A549 (cell line): Measurements from ENCODE around the gene VSNL1. TPM values are rescaled to one million over a fixed set of nuclear protein-coding genes. Genes with fewer than 3 reads are reported as not detected.

Experiments
- ATAC-seq, 2 experiments: fragments of 200-7000 bp in 1 of 2; fragments of >200 bp in 1 of 2; cut with Nextera tagmentation in 1 of 2; cut with Tn5 transposase in 1 of 2; 3 replicates each; pipeline versions ENCODE4 v1.8.0 to v1.9.1; 2018 to 2020; ENCODE audit warnings: mild to moderate bottlenecking in 1 of 2, moderate library complexity in 1 of 2
- CTCF ChIA-PET: fragments of 300-600 bp; sonication (Branson Sonifier 250); formaldehyde crosslinking; extraction: SDS; loops from one replicate; lab custom pipeline; 2021; ENCODE audit warnings: antibody characterized with exemption, inconsistent platforms; lab: Yijun Ruan, JAX
- POLR2A ChIA-PET: fragments of 350-600 bp; formaldehyde crosslinking; extraction: SDS; loops from one replicate; lab custom pipeline; 2021; ENCODE audit warnings: antibody characterized with exemption, inconsistent platforms; lab: Yijun Ruan, JAX
- DNase-seq, 2 experiments: peaks; one replicate each; pipeline versions ENCODE4 v3.0.0 to v3.0.0-alpha.2; 2011 to 2016; ENCODE audit warnings: low read depth in 1 of 2, low spot score in 1 of 2
- FAIRE-seq: peaks from 2 replicates; lab custom pipeline; 2011; peaks lifted over from hg19 to GRCh38; lab: Jason Lieb, UNC
- H3K27ac ChIP-seq, 2 experiments: fragments of >200 bp; sonication (Bioruptor Twin); formaldehyde crosslinking; 3 replicates each; pipeline ENCODE4 v1.5.1; 2016 to 2017
- H3K4me1 ChIP-seq: fragments of >200 bp; sonication (Bioruptor Twin); formaldehyde crosslinking; 3 replicates; pipeline ENCODE4 v1.6.1; 2016
- H3K4me2 ChIP-seq: fragments of >200 bp; sonication (Bioruptor Twin); formaldehyde crosslinking; 3 replicates; pipeline ENCODE4 v1.6.1; 2016
- H3K4me3 ChIP-seq: fragments of >200 bp; sonication (Bioruptor Twin); formaldehyde crosslinking; 3 replicates; pipeline ENCODE4 v1.5.1; 2016
- H3K9me3 ChIP-seq: fragments of >200 bp; sonication (Bioruptor Twin); formaldehyde crosslinking; 3 replicates; pipeline ENCODE4 v1.6.1; 2016
- BHLHE40 ChIP-seq: IDR thresholded peaks from 2 replicates; pipeline ENCODE4 v1.6.1; 2012; ENCODE audit warnings: low read depth, low read length, inconsistent platforms
- EHMT2 ChIP-seq: fragments of 200-600 bp; sonication (generic); IDR thresholded peaks from 2 replicates; pipeline ENCODE4 v1.6.1; 2016; ENCODE audit warnings: antibody characterized with exemption, low read depth, mild to moderate bottlenecking, moderate library complexity
- EP300 ChIP-seq, 2 experiments: fragments of >200 bp; sonication (Bioruptor Twin); formaldehyde crosslinking; IDR thresholded peaks; 2 replicates in 1 of 2; 3 replicates in 1 of 2; pipeline ENCODE4 v1.6.1; 2016 to 2017
- HEYL ChIP-seq: fragments of 250-450 bp; sonication (Bioruptor Pico); IDR thresholded peaks from 2 replicates; pipeline ENCODE4 v1.8.0; 2021; ENCODE audit warnings: mild to moderate bottlenecking, moderate library complexity
- HOXB13 ChIP-seq: fragments of 250-450 bp; sonication (Bioruptor Pico); IDR thresholded peaks from 2 replicates; pipeline ENCODE4 v1.5.0; 2020; ENCODE audit warnings: low read depth, mild to moderate bottlenecking, moderate library complexity
- JUN ChIP-seq, 2 experiments: fragments of >200 bp; sonication (Bioruptor Twin); formaldehyde crosslinking; IDR thresholded peaks; 2 replicates in 1 of 2; 3 replicates in 1 of 2; pipeline ENCODE4 v1.6.1; 2016 to 2017
- JUNB ChIP-seq: fragments of >200 bp; sonication (Bioruptor Twin); formaldehyde crosslinking; IDR thresholded peaks from 2 replicates; pipeline ENCODE4 v1.6.1; 2016
- NFE2L2 ChIP-seq: fragments of 150-350 bp; conservative IDR thresholded peaks from 2 replicates; pipeline ENCODE4 v1.6.1; 2014; ENCODE audit warnings: low read length
- PHF8 ChIP-seq: fragments of 200-600 bp; sonication (generic); IDR thresholded peaks from 2 replicates; pipeline ENCODE4 v1.6.1; 2016; ENCODE audit warnings: low read depth, mild to moderate bottlenecking, antibody characterized with exemption, moderate library complexity, borderline replicate concordance
- RCOR1 ChIP-seq: fragments of 150-350 bp; IDR thresholded peaks from 2 replicates; pipeline ENCODE4 v1.6.1; 2014; ENCODE audit warnings: antibody characterized with exemption, low read length, low read depth
- RFX5 ChIP-seq: fragments of 450-650 bp; IDR thresholded peaks from 2 replicates; pipeline ENCODE4 v1.7.1; 2014; ENCODE audit warnings: antibody characterized with exemption, mild to moderate bottlenecking, moderate library complexity
- RNF2 ChIP-seq: fragments of 200-600 bp; sonication (generic); IDR thresholded peaks from 2 replicates; pipeline ENCODE4 v1.6.1; 2016; ENCODE audit warnings: low read depth, mild to moderate bottlenecking, antibody characterized with exemption, moderate library complexity, borderline replicate concordance
- SMC3 ChIP-seq: fragments of >200 bp; sonication (Bioruptor Twin); formaldehyde crosslinking; IDR thresholded peaks from 3 replicates; pipeline ENCODE4 v1.6.1; 2018; ENCODE audit warnings: inconsistent platforms
- SREBF2 ChIP-seq: fragments of 450-650 bp; IDR thresholded peaks from 2 replicates; pipeline ENCODE4 v1.6.1; 2014; ENCODE audit warnings: mild to moderate bottlenecking, moderate library complexity
- TP53 ChIP-seq: fragments of 250-450 bp; sonication (Bioruptor Pico); IDR thresholded peaks from 2 replicates; pipeline ENCODE4 v1.5.0; 2021; ENCODE audit warnings: mild to moderate bottlenecking, moderate library complexity
- ZC3H11A ChIP-seq: fragments of 450-650 bp; IDR thresholded peaks from 2 replicates; pipeline ENCODE4 v1.6.1; 2014; ENCODE audit warnings: antibody characterized with exemption, mild to moderate bottlenecking
- ZFP36 ChIP-seq: fragments of 450-650 bp; IDR thresholded peaks from 2 replicates; pipeline ENCODE4 v1.6.1; 2014; ENCODE audit warnings: borderline replicate concordance; ENCODE audit not compliant: partially characterized antibody
- ZNF302 ChIP-seq: fragments of 250-450 bp; sonication (Bioruptor Pico); IDR thresholded peaks from 2 replicates; pipeline ENCODE4 v1.9.0; 2021; ENCODE audit warnings: inconsistent platforms, mild to moderate bottlenecking, moderate library complexity
- WGBS: methylation state at CpG from one replicate; pipeline ENCODE4 v1.1.6; 2017; ENCODE audit errors: missing lambda C conversion rate; 5-methylcytosine and 5-hydroxymethylcytosine counted together
- polyA plus RNA-seq, 4 experiments: library from polyadenylated mRNA; depleted of rRNA in 3 of 4; stranded (reverse); fragments of >200 nt; fragmentation: RNase III in 1 of 4; extraction: RNeasy Plus Mini Kit Qiagen cat#74134 plus additional on column Dnase treatment in 1 of 4; gene quantifications; 2 replicates in 3 of 4; 3 replicates in 1 of 4; pipeline ENCODE4 v1.2.3, GENCODE V29; 2011 to 2017
- TF ChIP-seq, protein P1 (sequence below): fragments of 200-600 bp; sonication (generic); IDR thresholded peaks from 2 replicates; pipeline ENCODE4 v1.6.1; 2016; ENCODE audit warnings: antibody characterized with exemption, mild to moderate bottlenecking, moderate library complexity
- TF ChIP-seq, protein P2 (sequence below): fragments of >200 bp; sonication (Bioruptor Twin); formaldehyde crosslinking; IDR thresholded peaks from 2 replicates; pipeline ENCODE4 v1.6.1; 2016
- TF ChIP-seq, protein P3 (sequence below): fragments of 150-350 bp; IDR thresholded peaks from 2 replicates; pipeline ENCODE4 v1.6.1; 2014; ENCODE audit warnings: low read depth, mild to moderate bottlenecking, low read length
- TF ChIP-seq, protein P4 (sequence below): fragments of >200 bp; sonication (Bioruptor Twin); formaldehyde crosslinking; IDR thresholded peaks from 3 replicates; pipeline ENCODE4 v1.6.1; 2016
- TF ChIP-seq, protein P5 (sequence below): fragments of 450-650 bp; IDR thresholded peaks from 2 replicates; pipeline ENCODE4 v1.6.1; 2014; ENCODE audit warnings: antibody characterized with exemption

VSNL1 gene
- polyA plus RNA-seq, 2 of the 4 experiments (the other 2 are of a cell fraction), result not detected

DNA sequence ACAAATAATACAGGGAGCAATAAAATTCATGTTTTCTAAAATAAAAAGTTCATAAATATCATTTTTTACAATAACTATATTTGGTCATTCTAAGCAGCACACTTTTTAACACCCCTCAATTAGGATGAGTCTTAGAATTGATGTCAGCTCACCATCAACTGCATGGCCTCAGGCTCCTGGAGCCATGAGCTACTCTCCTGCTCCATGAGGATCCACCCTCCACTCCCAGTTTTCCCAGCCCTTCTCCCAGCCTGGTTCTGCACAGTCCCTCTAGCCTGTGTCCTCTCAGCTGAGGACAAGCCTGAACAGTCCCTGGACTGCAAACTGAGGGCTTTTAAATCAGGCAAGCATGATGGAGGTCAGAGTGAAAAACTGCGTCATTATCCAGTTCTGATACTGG is 124.0 kb downstream of the VSNL1 start (continued):
- TF ChIP-seq, protein P1, sequence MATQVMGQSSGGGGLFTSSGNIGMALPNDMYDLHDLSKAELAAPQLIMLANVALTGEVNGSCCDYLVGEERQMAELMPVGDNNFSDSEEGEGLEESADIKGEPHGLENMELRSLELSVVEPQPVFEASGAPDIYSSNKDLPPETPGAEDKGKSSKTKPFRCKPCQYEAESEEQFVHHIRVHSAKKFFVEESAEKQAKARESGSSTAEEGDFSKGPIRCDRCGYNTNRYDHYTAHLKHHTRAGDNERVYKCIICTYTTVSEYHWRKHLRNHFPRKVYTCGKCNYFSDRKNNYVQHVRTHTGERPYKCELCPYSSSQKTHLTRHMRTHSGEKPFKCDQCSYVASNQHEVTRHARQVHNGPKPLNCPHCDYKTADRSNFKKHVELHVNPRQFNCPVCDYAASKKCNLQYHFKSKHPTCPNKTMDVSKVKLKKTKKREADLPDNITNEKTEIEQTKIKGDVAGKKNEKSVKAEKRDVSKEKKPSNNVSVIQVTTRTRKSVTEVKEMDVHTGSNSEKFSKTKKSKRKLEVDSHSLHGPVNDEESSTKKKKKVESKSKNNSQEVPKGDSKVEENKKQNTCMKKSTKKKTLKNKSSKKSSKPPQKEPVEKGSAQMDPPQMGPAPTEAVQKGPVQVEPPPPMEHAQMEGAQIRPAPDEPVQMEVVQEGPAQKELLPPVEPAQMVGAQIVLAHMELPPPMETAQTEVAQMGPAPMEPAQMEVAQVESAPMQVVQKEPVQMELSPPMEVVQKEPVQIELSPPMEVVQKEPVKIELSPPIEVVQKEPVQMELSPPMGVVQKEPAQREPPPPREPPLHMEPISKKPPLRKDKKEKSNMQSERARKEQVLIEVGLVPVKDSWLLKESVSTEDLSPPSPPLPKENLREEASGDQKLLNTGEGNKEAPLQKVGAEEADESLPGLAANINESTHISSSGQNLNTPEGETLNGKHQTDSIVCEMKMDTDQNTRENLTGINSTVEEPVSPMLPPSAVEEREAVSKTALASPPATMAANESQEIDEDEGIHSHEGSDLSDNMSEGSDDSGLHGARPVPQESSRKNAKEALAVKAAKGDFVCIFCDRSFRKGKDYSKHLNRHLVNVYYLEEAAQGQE, result no peak
- TF ChIP-seq PHF8 (no peak), SMC3 (no peak), BHLHE40 (no peak), RNF2 (no peak)
- TF ChIP-seq, protein P2, sequence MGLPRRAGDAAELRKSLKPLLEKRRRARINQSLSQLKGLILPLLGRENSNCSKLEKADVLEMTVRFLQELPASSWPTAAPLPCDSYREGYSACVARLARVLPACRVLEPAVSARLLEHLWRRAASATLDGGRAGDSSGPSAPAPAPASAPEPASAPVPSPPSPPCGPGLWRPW, result no peak

DNA sequence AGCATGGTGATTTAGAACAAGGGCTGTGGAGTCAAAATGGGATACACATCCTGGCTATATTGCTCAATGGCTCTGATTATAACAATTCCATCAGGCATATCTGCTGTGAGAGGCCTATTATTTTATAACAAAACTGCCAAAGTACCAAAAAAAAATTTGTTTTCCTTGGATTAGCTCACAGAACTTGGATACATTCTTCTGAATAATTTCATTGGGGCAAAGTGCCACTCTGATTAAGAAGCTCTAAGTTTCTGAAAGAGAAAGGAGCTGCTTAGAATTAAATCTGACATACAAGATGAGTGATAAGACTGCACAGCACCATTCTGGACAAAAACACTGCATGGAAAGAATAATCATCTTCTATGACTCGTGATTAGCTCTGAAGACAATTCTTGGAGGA is 127.4 kb downstream of the VSNL1 start:
- no peak overlapping the region for H3K4me2 ChIP-seq
- no peaks in the 10 kb centered on the region for H3K9me3 ChIP-seq
- peaks cover under 1% of the 10 kb centered on the region; the same call in 1 of the 3 replicates for H3K4me1 ChIP-seq
- FAIRE-seq, result no peak
- DNase-seq, result no peak
- H3K4me3 ChIP-seq, result no peak overlapping the region
- CTCF ChIA-PET, result interaction anchor here (1.0 to 2.7 kb wide), 4 partner anchors 17 to 896 kb away, joined by 3 to 17 read pairs (median 3); no protein-coding TSS in a partner anchor
- ATAC-seq, result no peak
- no peak for TF ChIP-seq EP300 (IDR thresholded peaks at IDR 0.05)
- no peak for TF ChIP-seq SMC3
- TF ChIP-seq HEYL (CRISPR knock-in tag), result no peak
- TF ChIP-seq, protein P3, sequence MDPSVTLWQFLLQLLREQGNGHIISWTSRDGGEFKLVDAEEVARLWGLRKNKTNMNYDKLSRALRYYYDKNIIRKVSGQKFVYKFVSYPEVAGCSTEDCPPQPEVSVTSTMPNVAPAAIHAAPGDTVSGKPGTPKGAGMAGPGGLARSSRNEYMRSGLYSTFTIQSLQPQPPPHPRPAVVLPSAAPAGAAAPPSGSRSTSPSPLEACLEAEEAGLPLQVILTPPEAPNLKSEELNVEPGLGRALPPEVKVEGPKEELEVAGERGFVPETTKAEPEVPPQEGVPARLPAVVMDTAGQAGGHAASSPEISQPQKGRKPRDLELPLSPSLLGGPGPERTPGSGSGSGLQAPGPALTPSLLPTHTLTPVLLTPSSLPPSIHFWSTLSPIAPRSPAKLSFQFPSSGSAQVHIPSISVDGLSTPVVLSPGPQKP, result no peak
- WGBS, result 84% methylated on average over 1 of the region's 1 CpG
- POLR2A ChIA-PET, result no interaction called here
- H3K27ac ChIP-seq, result no peak overlapping the region

DNA sequence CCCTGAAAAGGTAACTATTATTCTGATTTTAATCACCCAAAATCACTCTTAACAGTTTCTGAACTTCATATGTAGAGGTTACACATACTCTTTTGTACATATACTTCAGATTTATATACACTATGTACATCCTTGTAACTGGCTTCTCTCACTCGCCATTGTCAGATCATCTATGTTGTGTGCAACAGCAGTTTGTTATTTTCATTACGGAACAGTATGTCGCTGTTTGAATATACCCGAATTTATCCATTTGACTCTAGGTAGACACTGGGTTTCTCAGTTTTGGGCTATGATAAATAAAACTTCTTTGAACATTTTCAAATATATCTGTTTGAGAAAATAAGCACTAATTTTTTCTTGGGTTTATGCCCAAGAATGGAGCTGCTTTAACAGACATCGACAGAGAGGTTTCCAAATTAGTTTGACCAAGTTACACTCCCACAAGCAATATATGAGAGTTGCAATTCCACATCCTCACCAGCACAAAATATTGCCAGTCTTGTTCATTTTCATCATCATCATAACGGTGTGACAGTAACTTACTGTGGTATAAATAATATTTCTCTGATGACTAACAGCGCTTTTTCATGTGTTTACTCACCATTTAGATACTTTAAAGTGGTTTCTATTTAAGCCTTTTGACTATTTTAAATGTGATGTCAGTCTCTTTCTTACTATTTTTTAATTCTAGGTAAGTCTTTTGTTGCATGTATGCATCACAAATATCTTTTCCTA is 132.3 kb downstream of the VSNL1 start:
- H3K4me2 ChIP-seq, result no peak overlapping the region

DNA sequence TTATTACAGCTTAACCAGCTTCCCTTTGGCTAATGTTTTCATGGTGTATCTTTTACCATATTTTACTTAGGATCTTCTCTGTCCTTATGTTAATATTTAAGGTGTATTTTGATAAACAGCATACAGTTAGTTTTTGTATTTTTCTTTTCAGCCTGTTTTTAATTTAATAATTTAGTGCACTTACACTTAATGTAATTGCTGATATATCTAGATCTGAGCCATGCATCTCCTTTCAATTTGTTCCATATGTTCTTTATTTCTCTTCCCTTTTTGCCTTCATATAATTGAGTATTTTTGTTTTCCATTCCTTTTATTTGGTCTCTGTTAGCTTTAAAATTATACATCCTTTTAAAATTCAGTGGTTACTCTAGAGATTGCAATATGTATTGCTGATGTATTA is 134.3 kb downstream of the VSNL1 start:
- no peak for ATAC-seq
- H3K27ac ChIP-seq, result no peak overlapping the region
- no peak for FAIRE-seq
- DNase-seq, result no peak
- ChIA-PET POLR2A (no interaction called here), CTCF (interaction anchor here (4.9 kb wide), 1 partner anchor 28 kb away, joined by 73 read pairs; no protein-coding TSS in a partner anchor)
- H3K9me3 ChIP-seq, result no peaks in the 10 kb centered on the region
- peaks cover 6% of the 10 kb centered on the region; the same call in 2 of the 3 replicates for H3K4me1 ChIP-seq
- H3K4me2 ChIP-seq, result no peak overlapping the region
- no peak overlapping the region for H3K4me3 ChIP-seq
- no peak for TF ChIP-seq ZFP36
- TF ChIP-seq ZC3H11A, result no peak
- no peak for TF ChIP-seq RFX5
- TF ChIP-seq HEYL (CRISPR knock-in tag), result no peak
- TF ChIP-seq RCOR1, result no peak
- TF ChIP-seq TP53 (CRISPR knock-in tag), result no peak
- TF ChIP-seq, protein P4, sequence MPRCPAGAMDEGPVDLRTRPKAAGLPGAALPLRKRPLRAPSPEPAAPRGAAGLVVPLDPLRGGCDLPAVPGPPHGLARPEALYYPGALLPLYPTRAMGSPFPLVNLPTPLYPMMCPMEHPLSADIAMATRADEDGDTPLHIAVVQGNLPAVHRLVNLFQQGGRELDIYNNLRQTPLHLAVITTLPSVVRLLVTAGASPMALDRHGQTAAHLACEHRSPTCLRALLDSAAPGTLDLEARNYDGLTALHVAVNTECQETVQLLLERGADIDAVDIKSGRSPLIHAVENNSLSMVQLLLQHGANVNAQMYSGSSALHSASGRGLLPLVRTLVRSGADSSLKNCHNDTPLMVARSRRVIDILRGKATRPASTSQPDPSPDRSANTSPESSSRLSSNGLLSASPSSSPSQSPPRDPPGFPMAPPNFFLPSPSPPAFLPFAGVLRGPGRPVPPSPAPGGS, result no peak
- TF ChIP-seq JUNB, result no peak
- no peak for TF ChIP-seq NFE2L2
- no peak for TF ChIP-seq SREBF2
- no peak for TF ChIP-seq EHMT2
- no peak for TF ChIP-seq EP300 (IDR thresholded peaks at IDR 0.05)

More for the DNA sequence above, 132.3 kb downstream of the VSNL1 start:
- Histone ChIP-seq H3K4me3 (no peak overlapping the region), H3K9me3 (no peaks in the 10 kb centered on the region), H3K4me1 (peaks cover 3% of the 10 kb centered on the region; the same call in 1 of the 3 replicates), H3K27ac (no peak overlapping the region)
- no peak for FAIRE-seq
- POLR2A ChIA-PET, result no interaction called here
- CTCF ChIA-PET, result interaction anchor here (1.5 to 4.9 kb wide), 6 partner anchors 8 to 900 kb away, joined by 3 to 73 read pairs (median 4); partner anchors contain the start of genes GEN1 and SMC6
- WGBS, result 76% methylated on average over 7 of the region's 7 CpGs
- TF ChIP-seq HOXB13 (CRISPR knock-in tag) (no peak), RCOR1 (no peak), SMC3 (no peak), JUN (IDR thresholded peaks at IDR 0.05) (no peak), ZNF302 (no peak)
- TF ChIP-seq, protein P5, sequence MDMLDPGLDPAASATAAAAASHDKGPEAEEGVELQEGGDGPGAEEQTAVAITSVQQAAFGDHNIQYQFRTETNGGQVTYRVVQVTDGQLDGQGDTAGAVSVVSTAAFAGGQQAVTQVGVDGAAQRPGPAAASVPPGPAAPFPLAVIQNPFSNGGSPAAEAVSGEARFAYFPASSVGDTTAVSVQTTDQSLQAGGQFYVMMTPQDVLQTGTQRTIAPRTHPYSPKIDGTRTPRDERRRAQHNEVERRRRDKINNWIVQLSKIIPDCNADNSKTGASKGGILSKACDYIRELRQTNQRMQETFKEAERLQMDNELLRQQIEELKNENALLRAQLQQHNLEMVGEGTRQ, result no peak
- peak; percentile 84 to 88 for ATAC-seq
- peak; percentile 7 to 20 for DNase-seq
